Measurements from ENCODE around the gene PTGR1. TPM values are rescaled to one million over a fixed set of nuclear protein-coding genes. Genes with fewer than 3 reads are reported as not detected.

Gene PTGR1
- total RNA-seq, 1 experiment from 2014 or later, result 41.6 TPM

DNA sequence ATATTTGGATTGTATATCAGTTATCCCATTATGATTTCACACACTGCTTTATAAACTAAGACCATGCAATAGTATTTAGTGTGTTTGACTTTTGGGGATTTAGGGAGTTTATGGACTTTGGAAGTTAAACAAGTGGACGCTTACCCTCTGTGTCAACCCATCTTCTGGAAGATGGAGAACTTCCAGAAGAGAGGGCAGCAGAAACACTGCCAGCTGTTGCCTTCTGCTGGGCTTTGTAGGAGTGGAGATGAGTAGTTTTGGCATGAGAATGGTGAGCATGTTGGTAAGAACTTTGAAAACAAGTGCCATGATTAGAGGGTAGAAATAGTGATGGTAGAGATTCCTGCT, 33.9 kb upstream of the PTGR1 start:
- peak overlapping the region; percentile 8; the same call in 1 of the 2 replicates for H3K4me3 Mint-ChIP-seq
- CTCF ChIA-PET, result no interaction called here
- H3K27me3 Mint-ChIP-seq (ENCODE audit: low read depth), result no peaks in the 10 kb centered on the region; the same call in 1 of the 2 replicates
- POLR2A ChIA-PET, result no interaction called here
- ATAC-seq, result no peak
- no peaks in the 10 kb centered on the region for H3K9me3 Mint-ChIP-seq
- no peak for DNase-seq (ENCODE audit: low spot score)
- peaks cover 24% of the 10 kb centered on the region for H3K4me1 Mint-ChIP-seq
- H3K36me3 Mint-ChIP-seq, result no peaks in the 10 kb centered on the region; the same call in 1 of the 2 replicates
- TF ChIP-seq, protein P1, sequence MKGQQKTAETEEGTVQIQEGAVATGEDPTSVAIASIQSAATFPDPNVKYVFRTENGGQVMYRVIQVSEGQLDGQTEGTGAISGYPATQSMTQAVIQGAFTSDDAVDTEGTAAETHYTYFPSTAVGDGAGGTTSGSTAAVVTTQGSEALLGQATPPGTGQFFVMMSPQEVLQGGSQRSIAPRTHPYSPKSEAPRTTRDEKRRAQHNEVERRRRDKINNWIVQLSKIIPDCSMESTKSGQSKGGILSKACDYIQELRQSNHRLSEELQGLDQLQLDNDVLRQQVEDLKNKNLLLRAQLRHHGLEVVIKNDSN (CRISPR knock-in tag; IDR thresholded peaks at IDR 0.05), result no peak
- TF ChIP-seq, protein P2, sequence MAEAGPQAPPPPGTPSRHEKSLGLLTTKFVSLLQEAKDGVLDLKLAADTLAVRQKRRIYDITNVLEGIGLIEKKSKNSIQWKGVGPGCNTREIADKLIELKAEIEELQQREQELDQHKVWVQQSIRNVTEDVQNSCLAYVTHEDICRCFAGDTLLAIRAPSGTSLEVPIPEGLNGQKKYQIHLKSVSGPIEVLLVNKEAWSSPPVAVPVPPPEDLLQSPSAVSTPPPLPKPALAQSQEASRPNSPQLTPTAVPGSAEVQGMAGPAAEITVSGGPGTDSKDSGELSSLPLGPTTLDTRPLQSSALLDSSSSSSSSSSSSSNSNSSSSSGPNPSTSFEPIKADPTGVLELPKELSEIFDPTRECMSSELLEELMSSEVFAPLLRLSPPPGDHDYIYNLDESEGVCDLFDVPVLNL (CRISPR knock-in tag; IDR thresholded peaks at IDR 0.05; ENCODE audit: borderline replicate concordance, low read depth), result no peak
- TF ChIP-seq, protein P3, sequence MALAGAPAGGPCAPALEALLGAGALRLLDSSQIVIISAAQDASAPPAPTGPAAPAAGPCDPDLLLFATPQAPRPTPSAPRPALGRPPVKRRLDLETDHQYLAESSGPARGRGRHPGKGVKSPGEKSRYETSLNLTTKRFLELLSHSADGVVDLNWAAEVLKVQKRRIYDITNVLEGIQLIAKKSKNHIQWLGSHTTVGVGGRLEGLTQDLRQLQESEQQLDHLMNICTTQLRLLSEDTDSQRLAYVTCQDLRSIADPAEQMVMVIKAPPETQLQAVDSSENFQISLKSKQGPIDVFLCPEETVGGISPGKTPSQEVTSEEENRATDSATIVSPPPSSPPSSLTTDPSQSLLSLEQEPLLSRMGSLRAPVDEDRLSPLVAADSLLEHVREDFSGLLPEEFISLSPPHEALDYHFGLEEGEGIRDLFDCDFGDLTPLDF (CRISPR knock-in tag; IDR thresholded peaks at IDR 0.05), result no peak
- TF ChIP-seq, protein P4, sequence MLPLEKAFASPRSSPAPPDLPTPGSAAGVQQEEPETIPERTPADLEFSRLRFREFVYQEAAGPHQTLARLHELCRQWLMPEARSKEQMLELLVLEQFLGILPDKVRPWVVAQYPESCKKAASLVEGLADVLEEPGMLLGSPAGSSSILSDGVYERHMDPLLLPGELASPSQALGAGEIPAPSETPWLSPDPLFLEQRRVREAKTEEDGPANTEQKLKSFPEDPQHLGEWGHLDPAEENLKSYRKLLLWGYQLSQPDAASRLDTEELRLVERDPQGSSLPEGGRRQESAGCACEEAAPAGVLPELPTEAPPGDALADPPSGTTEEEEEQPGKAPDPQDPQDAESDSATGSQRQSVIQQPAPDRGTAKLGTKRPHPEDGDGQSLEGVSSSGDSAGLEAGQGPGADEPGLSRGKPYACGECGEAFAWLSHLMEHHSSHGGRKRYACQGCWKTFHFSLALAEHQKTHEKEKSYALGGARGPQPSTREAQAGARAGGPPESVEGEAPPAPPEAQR (CRISPR knock-in tag; IDR thresholded peaks at IDR 0.05), result no peak
- TF ChIP-seq, protein P5, sequence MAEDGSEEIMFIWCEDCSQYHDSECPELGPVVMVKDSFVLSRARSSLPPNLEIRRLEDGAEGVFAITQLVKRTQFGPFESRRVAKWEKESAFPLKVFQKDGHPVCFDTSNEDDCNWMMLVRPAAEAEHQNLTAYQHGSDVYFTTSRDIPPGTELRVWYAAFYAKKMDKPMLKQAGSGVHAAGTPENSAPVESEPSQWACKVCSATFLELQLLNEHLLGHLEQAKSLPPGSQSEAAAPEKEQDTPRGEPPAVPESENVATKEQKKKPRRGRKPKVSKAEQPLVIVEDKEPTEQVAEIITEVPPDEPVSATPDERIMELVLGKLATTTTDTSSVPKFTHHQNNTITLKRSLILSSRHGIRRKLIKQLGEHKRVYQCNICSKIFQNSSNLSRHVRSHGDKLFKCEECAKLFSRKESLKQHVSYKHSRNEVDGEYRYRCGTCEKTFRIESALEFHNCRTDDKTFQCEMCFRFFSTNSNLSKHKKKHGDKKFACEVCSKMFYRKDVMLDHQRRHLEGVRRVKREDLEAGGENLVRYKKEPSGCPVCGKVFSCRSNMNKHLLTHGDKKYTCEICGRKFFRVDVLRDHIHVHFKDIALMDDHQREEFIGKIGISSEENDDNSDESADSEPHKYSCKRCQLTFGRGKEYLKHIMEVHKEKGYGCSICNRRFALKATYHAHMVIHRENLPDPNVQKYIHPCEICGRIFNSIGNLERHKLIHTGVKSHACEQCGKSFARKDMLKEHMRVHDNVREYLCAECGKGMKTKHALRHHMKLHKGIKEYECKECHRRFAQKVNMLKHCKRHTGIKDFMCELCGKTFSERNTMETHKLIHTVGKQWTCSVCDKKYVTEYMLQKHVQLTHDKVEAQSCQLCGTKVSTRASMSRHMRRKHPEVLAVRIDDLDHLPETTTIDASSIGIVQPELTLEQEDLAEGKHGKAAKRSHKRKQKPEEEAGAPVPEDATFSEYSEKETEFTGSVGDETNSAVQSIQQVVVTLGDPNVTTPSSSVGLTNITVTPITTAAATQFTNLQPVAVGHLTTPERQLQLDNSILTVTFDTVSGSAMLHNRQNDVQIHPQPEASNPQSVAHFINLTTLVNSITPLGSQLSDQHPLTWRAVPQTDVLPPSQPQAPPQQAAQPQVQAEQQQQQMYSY (CRISPR knock-in tag; IDR thresholded peaks at IDR 0.05), result no peak
- TF ChIP-seq TEAD1 (CRISPR knock-in tag; IDR thresholded peaks at IDR 0.05) (no peak), ZNF671 (CRISPR knock-in tag; IDR thresholded peaks at IDR 0.05) (no peak), OVOL2 (CRISPR knock-in tag; IDR thresholded peaks at IDR 0.05; ENCODE audit: borderline replicate concordance) (no peak), CBFB (CRISPR knock-in tag; IDR thresholded peaks at IDR 0.05; ENCODE audit: low read depth) (no peak), ZNF263 (CRISPR knock-in tag; IDR thresholded peaks at IDR 0.05; ENCODE audit: low read depth) (no peak), ELF4 (CRISPR knock-in tag; IDR thresholded peaks at IDR 0.05; ENCODE audit: low read depth) (no peak)
- TF ChIP-seq, protein P6, sequence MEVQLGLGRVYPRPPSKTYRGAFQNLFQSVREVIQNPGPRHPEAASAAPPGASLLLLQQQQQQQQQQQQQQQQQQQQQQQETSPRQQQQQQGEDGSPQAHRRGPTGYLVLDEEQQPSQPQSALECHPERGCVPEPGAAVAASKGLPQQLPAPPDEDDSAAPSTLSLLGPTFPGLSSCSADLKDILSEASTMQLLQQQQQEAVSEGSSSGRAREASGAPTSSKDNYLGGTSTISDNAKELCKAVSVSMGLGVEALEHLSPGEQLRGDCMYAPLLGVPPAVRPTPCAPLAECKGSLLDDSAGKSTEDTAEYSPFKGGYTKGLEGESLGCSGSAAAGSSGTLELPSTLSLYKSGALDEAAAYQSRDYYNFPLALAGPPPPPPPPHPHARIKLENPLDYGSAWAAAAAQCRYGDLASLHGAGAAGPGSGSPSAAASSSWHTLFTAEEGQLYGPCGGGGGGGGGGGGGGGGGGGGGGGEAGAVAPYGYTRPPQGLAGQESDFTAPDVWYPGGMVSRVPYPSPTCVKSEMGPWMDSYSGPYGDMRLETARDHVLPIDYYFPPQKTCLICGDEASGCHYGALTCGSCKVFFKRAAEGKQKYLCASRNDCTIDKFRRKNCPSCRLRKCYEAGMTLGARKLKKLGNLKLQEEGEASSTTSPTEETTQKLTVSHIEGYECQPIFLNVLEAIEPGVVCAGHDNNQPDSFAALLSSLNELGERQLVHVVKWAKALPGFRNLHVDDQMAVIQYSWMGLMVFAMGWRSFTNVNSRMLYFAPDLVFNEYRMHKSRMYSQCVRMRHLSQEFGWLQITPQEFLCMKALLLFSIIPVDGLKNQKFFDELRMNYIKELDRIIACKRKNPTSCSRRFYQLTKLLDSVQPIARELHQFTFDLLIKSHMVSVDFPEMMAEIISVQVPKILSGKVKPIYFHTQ (CRISPR knock-in tag; IDR thresholded peaks at IDR 0.05), result no peak
- TF ChIP-seq, protein P7, sequence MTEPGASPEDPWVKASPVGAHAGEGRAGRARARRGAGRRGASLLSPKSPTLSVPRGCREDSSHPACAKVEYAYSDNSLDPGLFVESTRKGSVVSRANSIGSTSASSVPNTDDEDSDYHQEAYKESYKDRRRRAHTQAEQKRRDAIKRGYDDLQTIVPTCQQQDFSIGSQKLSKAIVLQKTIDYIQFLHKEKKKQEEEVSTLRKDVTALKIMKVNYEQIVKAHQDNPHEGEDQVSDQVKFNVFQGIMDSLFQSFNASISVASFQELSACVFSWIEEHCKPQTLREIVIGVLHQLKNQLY (CRISPR knock-in tag; IDR thresholded peaks at IDR 0.05), result no peak
- TF ChIP-seq, protein P8, sequence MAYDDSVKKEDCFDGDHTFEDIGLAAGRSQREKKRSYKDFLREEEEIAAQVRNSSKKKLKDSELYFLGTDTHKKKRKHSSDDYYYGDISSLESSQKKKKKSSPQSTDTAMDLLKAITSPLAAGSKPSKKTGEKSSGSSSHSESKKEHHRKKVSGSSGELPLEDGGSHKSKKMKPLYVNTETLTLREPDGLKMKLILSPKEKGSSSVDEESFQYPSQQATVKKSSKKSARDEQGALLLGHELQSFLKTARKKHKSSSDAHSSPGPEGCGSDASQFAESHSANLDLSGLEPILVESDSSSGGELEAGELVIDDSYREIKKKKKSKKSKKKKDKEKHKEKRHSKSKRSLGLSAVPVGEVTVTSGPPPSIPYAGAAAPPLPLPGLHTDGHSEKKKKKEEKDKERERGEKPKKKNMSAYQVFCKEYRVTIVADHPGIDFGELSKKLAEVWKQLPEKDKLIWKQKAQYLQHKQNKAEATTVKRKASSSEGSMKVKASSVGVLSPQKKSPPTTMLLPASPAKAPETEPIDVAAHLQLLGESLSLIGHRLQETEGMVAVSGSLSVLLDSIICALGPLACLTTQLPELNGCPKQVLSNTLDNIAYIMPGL (CRISPR knock-in tag; IDR thresholded peaks at IDR 0.05), result no peak
- TF ChIP-seq, protein P9, sequence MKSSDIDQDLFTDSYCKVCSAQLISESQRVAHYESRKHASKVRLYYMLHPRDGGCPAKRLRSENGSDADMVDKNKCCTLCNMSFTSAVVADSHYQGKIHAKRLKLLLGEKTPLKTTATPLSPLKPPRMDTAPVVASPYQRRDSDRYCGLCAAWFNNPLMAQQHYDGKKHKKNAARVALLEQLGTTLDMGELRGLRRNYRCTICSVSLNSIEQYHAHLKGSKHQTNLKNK (CRISPR knock-in tag; IDR thresholded peaks at IDR 0.05), result no peak
- no peak overlapping the region; the same call in 1 of the 2 replicates for H3K27ac Mint-ChIP-seq

All from WTC11 (cell line).